ENCODE data around the gene IER5L.

DNA sequence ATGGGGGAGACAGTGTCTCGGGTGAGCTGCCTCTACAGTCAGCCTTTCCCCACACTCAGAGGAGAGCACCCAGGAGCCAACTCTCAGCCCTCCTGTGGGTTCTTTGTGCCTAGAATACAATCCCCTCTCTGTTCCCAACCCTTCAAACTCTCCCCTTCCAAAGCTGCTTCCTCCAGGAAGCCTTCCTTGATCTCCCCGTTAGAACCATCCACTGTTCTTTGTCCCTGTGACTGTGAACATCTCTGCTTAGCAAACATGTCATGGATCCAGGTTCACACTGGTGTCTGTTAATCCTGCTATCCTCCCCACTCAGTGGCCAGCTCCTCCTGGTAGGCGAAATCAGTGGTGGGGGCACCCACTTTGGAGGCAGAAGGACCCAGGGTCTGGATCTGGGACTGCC is 16.2 kb upstream of the IER5L start:
- TF ChIP-seq, protein P1, sequence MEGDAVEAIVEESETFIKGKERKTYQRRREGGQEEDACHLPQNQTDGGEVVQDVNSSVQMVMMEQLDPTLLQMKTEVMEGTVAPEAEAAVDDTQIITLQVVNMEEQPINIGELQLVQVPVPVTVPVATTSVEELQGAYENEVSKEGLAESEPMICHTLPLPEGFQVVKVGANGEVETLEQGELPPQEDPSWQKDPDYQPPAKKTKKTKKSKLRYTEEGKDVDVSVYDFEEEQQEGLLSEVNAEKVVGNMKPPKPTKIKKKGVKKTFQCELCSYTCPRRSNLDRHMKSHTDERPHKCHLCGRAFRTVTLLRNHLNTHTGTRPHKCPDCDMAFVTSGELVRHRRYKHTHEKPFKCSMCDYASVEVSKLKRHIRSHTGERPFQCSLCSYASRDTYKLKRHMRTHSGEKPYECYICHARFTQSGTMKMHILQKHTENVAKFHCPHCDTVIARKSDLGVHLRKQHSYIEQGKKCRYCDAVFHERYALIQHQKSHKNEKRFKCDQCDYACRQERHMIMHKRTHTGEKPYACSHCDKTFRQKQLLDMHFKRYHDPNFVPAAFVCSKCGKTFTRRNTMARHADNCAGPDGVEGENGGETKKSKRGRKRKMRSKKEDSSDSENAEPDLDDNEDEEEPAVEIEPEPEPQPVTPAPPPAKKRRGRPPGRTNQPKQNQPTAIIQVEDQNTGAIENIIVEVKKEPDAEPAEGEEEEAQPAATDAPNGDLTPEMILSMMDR (IDR thresholded peaks at IDR 0.05) = no peak
- TF ChIP-seq POLR2A (IDR thresholded peaks at IDR 0.05) (no peak), POLR2AphosphoS5 (IDR thresholded peaks at IDR 0.05) (no peak), EP300 (IDR thresholded peaks at IDR 0.05) (no peak)
